Right lobe of liver (tissue), 4 donors: ENCODE measurements around the gene PIP4K2B.

Experiments used
- POLR2A ChIP-seq: fragments of 450-650 bp; IDR thresholded peaks from one replicate; pipeline ENCODE4 v1.6.1; 2017; ENCODE audit warnings: antibody characterized with exemption, mild to moderate bottlenecking
- TF ChIP-seq, protein P1 (sequence below), 4 donors: fragments of 200-600 bp in 3 of 4; fragments of 450-650 bp in 1 of 4; IDR thresholded peaks; one replicate each; pipeline versions ENCODE4 v1.5.1 to v1.8.0; 2016 to 2022; ENCODE audit warnings: antibody characterized with exemption in 4 of 4, mild to moderate bottlenecking in 2 of 4
- donor health status: DM: no; HTN: no; CAD: no.
- donor health status: DM: no; HTN: no; CAD: no.
- donor health status: DM: no; HTN: yes; CAD: no.

DNA sequence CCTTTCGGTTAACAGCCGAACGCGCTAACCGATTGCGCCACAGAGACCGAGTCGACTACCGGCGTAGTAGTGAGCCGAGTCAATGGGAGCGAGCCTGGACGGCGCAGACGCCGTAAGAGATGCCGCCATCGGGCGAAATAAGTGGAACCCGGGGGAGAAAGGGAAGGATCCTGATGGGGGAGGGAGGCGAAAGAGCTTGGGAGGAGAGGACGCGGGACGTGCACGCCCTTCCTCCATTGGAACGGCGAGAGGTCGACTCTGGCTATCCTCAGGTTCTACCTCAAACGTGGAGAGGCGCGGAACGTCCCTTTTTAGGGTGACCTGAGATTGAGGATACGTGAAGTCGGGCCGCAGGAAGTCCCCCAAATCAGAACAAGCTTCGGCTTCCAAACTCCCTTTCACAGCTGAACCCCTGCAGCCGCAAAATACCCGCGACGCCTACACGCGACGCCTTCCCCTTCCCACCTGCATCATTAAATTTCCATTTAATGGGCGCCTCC lies 47.5 kb downstream of the PIP4K2B start:
- TF ChIP-seq, protein P1, sequence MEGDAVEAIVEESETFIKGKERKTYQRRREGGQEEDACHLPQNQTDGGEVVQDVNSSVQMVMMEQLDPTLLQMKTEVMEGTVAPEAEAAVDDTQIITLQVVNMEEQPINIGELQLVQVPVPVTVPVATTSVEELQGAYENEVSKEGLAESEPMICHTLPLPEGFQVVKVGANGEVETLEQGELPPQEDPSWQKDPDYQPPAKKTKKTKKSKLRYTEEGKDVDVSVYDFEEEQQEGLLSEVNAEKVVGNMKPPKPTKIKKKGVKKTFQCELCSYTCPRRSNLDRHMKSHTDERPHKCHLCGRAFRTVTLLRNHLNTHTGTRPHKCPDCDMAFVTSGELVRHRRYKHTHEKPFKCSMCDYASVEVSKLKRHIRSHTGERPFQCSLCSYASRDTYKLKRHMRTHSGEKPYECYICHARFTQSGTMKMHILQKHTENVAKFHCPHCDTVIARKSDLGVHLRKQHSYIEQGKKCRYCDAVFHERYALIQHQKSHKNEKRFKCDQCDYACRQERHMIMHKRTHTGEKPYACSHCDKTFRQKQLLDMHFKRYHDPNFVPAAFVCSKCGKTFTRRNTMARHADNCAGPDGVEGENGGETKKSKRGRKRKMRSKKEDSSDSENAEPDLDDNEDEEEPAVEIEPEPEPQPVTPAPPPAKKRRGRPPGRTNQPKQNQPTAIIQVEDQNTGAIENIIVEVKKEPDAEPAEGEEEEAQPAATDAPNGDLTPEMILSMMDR (IDR thresholded peaks at IDR 0.05), result no peak
- TF ChIP-seq POLR2A, result no peak
